ENCODE results near the gene DHFR2.

The DHFR2 gene

GRCh38 chr3:94070341-94070911, 7.7 kb upstream of the DHFR2 start:
- no peak for TF ChIP-seq CTCF (IDR thresholded peaks at IDR 0.05)

GRCh38 chr3:94069194-94069813, 6.6 kb upstream of the DHFR2 start:
- peak; percentile 60 for TF ChIP-seq CTCF (IDR thresholded peaks at IDR 0.05)

GRCh38 chr3:94066506-94067500, 4.1 kb upstream of the DHFR2 start:
- no peak for TF ChIP-seq CTCF (IDR thresholded peaks at IDR 0.05)

- no peak for TF ChIP-seq CTCF (IDR thresholded peaks at IDR 0.05)
These were observed 3.2 kb upstream of the DHFR2 start for GRCh38 chr3:94065819-94066480.

- no peak for TF ChIP-seq CTCF (IDR thresholded peaks at IDR 0.05)
These were observed 2.4 kb upstream of the DHFR2 start for GRCh38 chr3:94065122-94065521.

GRCh38 chr3:94064243-94064860, 1.6 kb upstream of the DHFR2 start:
- no peak for TF ChIP-seq CTCF (IDR thresholded peaks at IDR 0.05)

All from LNCAP (cell line).